Activated CD8-positive, alpha-beta memory T cell treated with anti-CD3 and anti-CD28 coated beads, Interleukin-2, amount 50 U/mL, for 24 hours (primary cell): ENCODE results near the gene HERC4.
"Not testable (repeated sequence)": the region's sequence is repeated elsewhere in the genome, so short reads cannot be mapped to it uniquely, and the experiment has no call there.

ENCODE experiments used
- DNase-seq: peaks from one replicate; pipeline ENCODE4 v3.0.0-alpha.2; 2020; ENCODE audit errors: extremely low read depth

The HERC4 gene

DNA sequence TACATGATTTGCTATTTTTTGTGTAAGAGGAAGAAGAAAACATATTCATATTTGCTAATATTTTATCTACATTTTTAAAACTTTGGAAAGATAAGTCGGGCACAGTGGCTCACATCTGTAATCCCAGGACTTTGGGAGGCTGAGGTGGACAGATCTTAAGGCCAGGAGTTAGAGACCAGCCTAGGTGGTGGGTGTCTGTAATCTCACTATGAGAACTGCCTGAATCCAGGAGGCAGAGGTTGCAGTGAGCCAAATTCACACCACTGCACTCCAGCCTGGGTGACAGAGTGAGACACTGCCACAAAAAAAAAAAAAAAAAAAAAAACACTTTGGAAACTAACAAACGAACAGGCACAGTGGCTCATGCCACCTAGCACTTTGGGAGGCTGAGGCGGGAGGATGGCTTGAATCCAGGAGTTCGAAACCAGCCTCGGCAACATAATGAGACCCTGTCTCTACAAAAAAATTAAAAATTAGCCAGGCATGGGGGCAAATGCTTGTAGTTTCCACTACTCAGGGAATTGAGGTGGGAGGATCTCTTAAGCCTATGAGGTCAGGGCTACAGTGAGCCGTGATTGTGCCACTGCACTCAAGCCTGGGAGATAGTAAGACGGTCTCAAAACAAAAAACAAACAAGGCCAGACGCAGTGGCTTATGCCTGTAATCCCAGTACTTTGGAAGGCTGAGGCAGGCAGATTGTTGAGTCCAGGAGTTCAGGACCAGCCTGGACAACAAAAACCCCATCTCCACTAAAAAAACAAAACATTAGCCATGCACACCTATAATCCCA is 25.6 kb downstream of the HERC4 start:
- DNase-seq = no peak

DNA sequence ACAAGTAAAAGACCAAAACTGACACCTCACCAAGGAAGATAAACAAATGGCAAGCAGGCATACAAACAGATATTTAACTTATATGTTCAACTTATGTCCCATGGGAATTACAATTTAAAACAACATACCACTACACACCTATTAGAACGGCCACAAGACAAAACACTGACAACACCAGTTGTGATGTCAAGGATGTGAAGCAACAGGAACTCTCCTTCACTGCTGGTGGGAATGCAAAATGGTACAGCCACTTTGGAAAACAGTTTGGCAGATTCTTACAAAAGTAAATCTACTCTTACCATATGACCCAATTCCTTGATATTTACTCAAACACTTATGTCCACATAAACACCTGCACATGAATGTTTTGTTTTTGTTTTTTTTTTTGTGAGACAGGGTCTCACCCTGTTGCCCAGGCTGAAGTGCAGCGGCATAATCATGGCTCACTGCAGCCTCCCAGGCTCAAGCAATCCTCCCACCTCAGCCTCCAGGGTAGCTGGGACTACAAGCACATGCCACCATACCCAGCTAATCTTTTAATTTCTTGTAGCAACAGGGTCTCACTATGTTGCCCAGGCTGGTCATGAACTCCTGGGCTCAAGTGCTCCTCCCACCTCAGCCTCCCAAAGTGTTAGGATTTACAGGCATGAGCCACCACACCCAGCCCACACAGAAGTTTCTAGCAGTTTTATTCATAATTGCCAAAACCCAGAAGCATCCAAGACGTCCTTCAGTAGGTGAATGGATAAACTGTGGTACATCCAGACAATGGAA is 27.3 kb downstream of the HERC4 start:
- no peak for DNase-seq

DNA sequence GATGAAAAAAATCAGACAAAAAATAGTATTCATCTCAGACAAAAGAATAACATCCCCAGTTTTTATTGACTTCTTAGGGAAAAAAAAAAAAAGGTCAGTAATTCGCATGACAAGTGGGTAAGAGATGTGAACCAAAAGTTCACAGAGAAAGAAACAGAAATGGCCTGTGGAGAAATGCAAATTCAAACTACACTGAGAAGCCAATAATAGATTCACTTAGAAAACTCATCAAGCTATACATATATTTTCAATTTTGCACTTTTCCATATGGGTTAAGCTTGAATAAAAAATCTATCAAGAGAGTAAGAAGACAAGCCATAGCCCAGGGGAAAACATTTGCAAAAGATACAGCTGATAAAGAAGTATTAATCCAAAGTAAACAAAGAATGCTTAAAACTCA is 28.0 kb downstream of the HERC4 start:
- DNase-seq = no peak

DNA sequence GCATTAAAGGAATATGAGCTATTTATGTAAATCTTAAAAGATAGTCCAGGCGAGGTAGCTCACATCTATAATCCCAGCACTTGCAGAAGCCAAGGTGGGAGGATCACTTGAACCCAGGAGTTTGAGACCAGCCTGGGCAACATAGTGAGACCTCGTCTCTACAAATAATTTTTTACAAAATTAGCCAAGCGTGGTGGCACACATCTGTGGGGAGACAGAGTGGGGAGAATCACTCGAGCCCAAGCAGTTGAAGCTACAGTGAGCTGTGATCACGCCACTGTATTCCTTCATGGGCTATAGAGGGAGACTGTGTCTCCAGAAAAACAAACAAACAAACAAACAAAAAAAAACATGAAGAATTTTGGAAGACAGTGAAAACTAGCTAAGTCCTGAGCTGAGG is 28.4 kb downstream of the HERC4 start:
- DNase-seq = no peak

DNA sequence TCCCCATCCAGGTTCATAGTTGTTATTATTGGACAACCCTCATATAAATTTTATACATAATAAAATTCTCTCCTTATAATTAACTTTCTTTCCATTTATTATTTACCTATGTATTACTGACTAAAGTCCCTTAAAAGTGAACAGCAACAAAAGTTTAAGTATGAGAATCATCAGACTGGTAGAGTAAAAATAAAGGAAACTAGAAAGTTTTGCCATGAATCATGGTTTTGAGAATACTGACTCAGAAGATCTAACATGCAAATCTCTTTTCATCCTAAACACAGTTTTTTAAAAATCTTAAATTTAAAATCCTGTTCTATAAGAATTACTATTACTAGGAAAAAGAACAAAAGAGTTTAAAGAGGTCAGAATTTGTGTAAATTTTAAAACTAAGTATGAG is 32.1 kb downstream of the HERC4 start:
- DNase-seq = no peak

DNA sequence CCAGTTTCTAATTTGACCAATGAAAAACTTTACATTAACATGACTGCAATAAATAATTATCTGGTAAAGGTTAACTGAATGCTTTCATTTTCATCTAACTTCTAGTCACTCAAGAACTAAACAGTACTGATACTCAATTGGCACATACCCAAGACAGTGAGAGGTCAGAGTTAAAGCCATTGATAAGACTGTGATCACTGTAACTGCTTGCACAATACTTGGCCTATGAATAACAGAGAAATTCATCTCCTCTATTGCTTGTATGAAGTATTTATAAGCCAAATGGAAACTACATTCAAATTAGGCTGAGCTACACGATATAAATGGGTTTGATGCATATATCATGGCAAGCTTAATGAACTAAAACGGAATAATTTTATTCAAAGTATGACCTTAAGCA is 43.0 kb downstream of the HERC4 start:
- no peak for DNase-seq

DNA sequence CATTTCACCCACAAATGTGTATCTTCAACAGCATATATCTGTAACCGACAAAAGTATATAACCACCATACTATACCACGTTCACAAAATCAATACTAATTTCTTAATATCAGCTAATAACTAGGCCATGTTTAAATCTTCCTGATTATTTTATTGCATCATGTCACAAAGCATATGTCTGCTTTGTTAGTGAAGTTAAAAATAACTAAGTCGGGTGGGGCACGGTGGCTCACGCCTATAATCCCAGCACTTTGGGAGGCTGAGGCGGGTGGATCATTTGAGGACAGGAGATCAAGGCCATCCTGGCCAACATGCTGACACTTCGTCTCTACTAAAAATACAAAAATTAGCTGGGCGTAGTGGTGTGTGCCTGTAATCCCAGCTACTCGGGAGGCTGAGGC is 47.7 kb downstream of the HERC4 start:
- no peak for DNase-seq

DNA sequence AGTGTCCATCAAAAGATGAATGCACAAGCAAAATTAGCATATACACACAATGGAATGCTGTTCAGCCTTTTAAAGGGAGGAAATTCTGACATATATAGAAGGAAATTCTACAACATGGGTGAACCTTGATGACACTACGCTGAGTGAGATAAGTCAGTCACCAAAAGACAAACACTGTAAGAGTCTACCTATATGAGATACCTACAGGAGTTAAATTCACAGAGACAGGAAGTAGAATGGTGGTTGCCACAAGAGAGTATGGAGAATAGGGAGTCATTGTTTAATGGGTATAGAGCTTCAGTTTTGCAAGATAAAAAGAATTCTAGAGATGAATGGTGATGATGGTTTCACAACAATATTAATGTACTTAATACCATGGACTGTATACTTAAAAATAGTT is 51.8 kb downstream of the HERC4 start:
- no peak for DNase-seq

DNA sequence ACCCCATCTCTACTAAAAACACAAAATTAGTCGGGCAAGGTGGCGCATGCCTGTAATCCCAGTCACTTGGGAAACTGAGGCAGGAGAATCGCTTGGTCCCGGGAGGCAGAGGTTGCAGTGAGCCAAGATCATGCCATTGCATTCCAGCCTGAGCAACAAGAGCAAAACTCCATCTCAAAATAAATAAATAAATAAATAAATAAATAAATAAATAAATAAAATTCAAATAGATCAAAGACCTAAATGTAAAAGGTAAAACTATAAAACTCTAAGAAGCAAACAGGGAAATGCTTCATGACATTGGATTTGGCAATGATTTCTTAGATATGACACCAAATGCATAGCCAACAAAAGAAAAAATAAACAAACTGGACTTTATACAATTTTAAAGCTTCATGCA is 52.8 kb downstream of the HERC4 start:
- not testable (repeated sequence) for DNase-seq

DNA sequence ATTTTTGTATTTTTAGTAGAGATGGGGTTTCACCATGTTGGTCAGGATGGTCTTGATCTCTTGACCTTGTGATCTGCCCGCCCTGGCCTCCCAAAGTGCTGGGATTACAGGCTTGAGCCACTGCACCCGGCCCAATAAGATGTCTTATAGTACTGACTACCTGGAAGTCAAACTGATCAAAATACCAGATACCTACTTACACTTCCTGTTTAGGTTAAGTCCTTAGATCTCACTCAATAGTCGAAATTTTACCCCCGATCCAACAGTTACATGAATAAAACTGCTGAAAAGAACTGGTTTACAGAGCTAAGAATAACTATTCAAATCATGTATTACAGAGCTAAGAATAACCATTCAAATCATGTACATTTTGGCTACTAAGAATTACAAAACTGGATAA is 58.6 kb downstream of the HERC4 start:
- DNase-seq = not testable (repeated sequence)

DNA sequence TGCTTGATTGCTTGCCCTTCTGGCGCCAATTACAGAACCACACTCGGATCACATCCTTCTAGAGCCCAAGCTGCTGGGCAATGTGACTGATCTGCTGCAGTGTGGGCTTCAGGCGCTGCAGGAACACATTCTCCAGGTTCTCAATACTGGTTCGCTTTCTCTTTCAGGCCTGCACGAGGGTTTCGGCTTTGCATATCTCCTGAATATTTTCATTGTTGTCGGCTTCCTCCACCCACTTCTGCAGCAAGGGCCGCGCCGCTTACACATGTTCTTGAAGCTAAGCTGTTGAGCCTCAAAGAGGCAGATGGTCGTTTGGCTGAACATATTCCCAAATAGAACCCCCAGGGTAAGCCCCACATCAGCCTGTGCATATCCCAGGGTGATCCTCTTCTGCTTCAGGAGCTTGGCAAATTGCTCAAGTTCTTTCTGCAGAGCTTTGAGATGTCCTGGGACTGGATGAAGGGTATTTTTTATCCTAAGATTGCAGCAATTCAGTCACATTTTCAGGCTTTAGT is 64.6 kb downstream of the HERC4 start:
- no peak for DNase-seq

DNA sequence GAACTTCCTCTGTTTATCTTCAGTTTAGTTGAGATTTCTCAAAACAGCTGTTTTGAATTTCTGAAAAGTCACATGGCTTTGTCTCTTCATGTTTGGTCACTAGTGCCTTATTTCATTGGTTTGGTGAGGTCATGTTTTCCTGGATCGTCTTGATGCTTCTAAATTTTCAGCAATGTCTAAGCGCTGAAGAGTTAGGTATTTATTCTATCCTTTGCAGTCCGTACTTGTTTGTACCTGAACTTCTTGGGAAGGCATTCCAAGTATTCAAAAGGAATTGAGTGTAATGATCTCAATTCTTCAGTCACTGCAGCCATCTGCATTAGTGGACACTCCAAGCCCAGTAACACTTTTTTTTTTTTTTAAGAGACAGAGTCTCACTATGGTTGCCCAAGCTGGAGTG is 67.7 kb downstream of the HERC4 start:
- DNase-seq = no peak

DNA sequence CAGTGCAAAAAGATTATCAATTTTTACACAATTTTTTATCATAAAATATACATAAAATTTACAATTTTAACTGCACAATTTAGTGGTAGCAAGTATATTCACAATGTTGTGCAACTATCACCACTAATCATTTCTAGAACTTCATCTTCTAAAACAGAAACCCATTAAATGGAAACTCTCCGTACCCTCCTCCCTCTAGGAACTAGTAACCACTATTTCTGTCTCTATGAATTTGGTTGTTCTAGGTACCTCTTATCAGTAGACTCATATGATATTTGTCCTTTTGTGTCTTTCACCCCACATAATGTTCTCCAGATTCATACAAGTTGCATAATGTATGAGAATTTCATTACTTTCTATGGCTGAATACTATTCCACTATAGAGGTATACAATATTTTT is 73.5 kb downstream of the HERC4 start:
- DNase-seq = no peak

DNA sequence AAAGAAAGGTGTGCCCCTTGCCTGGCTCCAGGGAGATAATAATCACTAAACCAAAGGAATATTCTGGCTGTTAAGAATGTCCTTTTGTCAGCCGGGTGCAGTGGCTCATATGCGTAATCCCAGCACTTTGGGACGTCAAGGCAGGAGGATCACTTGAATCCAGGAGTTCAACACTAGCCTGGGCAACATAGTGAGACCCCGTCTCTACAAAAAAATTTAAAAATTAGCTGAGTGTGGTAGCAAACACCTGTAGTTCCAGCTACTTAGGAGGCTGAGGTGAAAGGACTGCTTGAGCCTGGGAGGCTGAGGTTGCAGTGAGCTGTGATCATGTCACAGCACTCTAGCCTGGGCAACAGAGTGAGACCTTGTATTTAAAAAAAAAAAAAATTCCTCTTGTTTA is 74.1 kb downstream of the HERC4 start:
- no peak for DNase-seq

DNA sequence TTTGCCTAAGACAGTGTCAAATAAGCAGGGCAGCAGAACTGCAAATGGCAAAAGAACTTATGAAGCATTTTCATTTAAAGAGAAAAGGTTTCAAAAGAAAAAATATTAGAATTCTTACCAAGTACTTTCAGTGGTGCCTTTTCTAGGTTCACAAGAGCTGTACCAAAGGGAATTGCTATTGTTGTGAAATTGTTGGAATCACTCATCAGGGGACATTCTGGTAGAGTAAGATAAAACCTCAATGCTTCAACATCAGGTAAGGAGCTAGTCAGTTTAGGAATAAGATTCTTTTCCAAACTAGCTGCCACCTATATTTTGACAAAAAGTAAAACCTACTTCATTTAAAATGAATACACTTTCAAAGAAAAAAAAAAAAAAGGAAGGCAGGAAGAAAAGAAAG is 85.0 kb downstream of the HERC4 start:
- DNase-seq = no peak

DNA sequence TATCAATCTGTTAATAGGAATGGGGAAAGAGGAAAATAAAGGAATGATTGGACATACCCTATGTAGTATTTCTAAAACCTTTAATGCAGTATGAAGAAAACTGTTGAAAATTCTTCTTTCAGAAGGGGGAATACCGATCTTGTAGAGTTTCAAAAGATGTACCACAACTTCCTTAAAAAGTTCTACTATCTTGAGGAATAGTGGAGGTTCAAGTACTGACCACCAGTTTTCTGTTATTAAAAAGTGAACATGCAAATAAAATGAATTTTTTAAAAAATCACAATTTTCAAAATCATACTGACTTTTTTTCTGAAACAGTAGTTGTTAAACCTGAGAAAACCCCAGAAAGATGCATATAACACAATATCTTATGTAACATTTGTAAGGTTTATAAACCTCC is 86.5 kb downstream of the HERC4 start:
- DNase-seq = no peak

DNA sequence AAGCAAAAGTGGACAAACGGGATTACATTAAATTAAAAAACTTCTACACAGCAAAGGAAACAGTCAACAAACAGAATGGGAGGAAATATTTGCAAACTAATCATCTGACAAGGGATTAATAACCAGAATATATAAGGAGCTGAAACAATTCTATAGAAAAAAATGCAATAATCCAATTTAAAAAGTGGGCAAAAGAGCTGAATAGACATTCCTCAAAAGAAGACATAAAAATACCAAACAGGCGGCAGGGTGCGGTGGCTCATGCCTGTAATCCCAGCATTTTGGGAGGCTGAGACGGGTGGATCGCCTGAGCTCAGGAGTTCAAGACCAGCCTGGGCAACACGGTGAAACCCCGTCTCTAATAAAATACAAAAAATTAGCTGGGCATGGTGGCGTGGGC is 92.5 kb downstream of the HERC4 start:
- DNase-seq = not testable (repeated sequence)

DNA sequence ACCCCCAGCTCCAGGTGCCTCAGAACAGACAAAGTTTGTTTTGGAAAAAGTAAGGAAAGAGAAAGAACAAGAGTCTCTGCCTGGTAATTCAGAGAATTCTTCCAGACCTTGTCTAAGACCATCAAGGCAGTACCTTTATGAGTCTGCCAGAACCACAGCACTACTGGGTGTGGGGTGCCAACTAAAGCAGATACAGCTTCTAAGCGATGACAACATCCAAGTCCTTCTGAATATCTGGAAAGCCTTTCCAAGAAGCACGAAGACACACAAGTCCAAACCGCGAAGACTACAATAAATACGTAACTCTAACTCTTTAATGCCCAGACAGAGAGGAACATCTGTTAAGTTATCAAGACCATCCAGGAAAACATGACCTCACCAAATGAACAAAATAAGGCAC is 96.3 kb downstream of the HERC4 start:
- DNase-seq = no peak

DNA sequence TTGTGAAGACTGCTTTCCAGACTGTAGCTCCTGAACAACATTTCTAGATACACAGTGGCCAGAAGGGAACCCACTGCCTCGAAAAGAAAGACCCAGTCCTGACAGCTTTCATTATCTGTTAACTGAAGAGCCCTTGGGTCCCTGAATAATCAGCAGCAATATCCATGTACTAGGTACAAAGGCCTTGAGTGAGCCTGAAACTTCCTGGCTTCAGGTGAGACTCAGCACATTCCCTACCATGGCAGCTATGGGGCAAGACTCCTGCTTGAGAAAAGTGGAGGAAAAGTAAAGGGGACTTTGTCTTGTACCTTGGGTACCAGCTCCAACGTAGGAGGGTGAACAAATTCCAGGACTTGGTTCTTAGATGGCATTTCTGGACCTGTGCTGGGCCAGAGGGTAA is 97.8 kb downstream of the HERC4 start:
- DNase-seq = no peak

DNA sequence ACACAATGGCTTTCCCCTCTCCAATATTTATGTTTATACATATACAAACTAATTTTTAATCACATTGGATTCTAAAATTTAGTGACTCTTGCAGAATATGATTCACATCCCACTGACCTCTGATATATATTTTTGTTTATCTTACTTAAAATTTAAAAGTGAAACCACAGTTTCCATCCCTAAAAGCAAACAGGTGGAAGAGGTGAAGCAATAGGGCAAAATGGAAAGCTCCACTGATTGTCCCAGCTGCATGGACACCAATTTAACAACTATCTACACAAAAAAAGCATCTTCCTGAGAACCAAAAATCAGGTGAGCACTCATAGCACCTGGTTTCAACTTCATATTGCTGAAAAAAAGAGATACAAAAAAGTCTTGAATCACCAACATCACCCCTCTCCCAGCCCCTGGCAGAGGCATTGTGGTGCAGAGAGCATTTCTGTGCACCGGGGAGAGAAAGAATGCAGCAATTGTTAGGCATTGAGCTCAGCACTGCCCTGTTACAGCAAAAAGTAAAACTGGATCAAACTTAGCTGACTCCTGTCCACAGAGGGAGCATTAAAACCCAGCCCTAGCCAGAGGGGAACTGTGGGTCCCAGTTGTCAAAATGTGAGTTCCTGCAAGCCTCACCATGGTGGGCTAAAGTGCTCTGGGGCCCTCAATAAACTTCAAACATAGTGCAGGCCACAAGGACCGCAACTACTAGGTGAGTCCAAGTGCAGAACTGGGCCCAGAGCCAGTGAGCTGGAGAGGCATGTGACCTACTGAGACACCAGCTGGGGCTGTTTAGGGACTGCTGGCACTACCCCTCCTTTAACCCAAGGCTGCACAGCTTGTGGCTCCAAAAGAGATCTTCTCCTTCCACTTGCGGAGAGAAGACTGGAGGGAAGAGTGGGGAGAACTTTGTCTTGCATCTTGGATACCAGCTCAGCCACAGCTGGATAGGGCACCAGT is 98.5 kb downstream of the HERC4 start:
- DNase-seq = no peak

DNA sequence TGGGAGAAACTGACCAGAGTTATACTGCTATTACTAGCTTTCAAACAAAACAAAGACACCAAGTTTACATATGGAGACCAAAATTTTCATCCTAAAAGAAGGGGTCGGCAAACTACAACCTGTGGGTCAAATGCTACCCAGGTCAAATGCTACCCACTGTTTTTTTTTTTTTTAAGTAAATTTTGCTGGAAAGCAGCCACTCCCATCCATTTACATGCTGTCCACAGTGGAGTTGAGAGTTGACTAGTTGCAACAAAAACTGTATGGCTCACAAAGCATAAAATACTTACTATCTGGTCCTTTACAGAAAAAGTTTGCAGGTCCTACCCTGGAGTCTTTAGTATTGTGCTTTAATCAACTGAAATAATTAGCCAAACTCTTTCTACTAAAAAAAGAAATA is 99.2 kb downstream of the HERC4 start:
- DNase-seq = no peak

DNA sequence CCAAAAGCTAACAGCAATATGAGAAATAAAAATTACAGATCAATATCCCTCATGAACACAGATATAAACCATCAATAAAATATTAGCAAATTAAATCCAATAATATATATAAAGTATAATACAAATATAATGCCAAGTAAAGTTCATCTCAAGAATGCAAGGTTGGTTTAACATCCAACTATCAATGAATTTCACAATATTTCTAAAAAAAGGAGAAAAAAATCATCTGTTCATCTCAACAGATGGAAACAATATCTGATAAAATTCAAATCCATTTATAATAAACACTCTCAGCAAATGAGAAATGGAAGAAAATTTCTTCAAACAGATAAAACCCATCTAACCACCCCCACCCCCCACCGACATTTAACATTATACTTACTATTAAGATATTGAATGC is 103.8 kb downstream of the HERC4 start:
- DNase-seq = no peak
